SK-N-MC (cell line): Measurements from ENCODE around the gene BBS12.

ENCODE experiments used
- EZH2 ChIP-seq: fragments of 200-600 bp; sonication (generic); IDR thresholded peaks from one replicate; pipeline ENCODE4 v1.6.1; 2017; ENCODE audit warnings: antibody characterized with exemption
- POLR2AphosphoS5 ChIP-seq: IDR thresholded peaks from 2 replicates; pipeline ENCODE4 v1.6.1; 2012; ENCODE audit warnings: mild to moderate bottlenecking, low read depth, low read length, borderline replicate concordance

DNA sequence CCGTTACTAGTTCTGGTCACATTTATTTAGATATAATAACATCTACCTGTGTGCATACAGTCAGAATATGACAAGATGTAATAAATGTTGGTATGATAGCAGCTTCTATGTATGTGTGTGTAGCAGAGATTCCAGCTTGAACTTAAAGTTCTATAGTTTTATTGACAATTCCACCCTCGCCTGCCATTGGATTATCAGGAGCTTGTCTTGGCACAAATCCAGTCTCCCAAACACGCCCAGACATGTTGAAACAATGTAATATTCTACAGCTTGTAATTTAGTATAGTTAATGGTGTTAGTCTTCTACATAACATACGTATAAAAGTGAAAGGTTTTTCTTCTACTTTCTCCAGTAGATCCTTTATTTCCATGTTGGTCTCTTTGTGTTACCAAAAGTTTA lies 44.4 kb downstream of the BBS12 start:
- TF ChIP-seq POLR2AphosphoS5: no peak
- no peak for TF ChIP-seq EZH2
